Left colon (tissue), 2 donors: Measurements from ENCODE around the gene ZCCHC2. TPM values are rescaled to one million over a fixed set of nuclear protein-coding genes. Genes with fewer than 3 reads are reported as not detected.
A peak's percentile ranks its signal among the peaks of the same experiment; 100 is the strongest.

Experiments
- ATAC-seq: fragments of 200-7000 bp; cut with Tn5 transposase; one replicate; pipeline ENCODE4 v1.9.1; 2020; ENCODE audit warnings: mild to moderate bottlenecking, moderate library complexity
- DNase-seq, 2 donors: peaks; one replicate each; pipeline ENCODE4 v3.0.0-alpha.2; 2020
- intact Hi-C, 2 donors: fragments of 100-400 bp; cut with DNase I in 1 of 2; cut with micrococcal nuclease in 1 of 2; formaldehyde crosslinking; loops; one replicate each; pipeline versions ENCODE4 v1.11.2 to v1.14.0; 2022; cut with DNase I, micrococcal nuclease
- long read RNA-seq: library from polyadenylated mRNA; unstranded; transcript quantifications from one replicate; pipeline ENCODE4 v2.0.0, GENCODE V29; 2021
- total RNA-seq, 2 donors: library from RNA; stranded (reverse); fragmentation: NEBNext Ultra II Directional; extraction: Animal tissue kit (Norgen Biotek cat#: 25700); gene quantifications; one replicate each; pipeline ENCODE4 v1.2.1, GENCODE V29; 2021
- donor health status: DM: no; HTN: no; CAD: no.
- donor health status: DM: yes; HTN: yes; CAD: no.

Gene ZCCHC2
- 10 to 100 TPM; 20.2 to 23.5 TPM for total RNA-seq
- long read RNA-seq, partial matches to known transcripts: 0 of 9 reads
- long read RNA-seq, other reads (novel, unspliced or antisense): 9 of 9 reads

DNA sequence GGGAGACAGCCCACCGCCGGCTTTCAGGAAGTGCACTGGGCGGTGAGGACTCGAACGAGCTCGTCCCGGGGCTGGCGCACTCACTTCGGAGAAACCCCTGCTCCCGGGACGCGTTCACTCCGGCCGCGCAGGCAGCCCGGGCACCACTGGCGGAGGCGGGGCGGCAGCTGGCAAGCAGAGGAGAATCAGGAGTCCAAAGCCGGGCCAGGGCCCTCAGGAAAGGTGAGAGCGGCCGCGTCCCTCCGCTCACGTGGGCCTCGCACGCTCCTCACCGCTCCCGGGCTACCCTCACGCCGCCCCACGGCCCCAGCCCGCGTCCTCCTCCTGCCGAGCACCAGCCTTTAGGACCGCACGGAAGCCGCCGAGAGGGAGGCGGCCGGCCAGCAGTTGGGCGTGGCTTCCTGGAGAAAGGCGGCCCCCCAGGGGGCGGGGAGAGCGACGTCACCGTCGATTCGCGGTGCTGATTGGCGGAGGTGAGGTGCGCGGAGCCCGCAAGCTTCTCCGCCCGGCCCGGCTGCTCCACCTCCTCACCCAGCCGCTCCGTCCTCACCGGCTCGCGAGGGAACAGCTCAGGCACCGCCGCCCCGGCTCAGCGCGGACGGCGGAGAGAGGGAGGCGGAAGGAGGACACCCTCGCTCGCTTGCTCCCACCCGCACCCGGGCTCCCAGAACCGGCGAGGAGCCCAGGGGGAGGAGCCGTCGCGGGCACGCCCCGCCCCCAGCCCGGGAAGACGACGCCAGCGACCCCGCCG is at the start of gene ZCCHC2:
ZCCHC2 (plus strand) TSS at position 522 of the 751 bp plus-strand sequence. CDS start 400 bp downstream, outside the sequence.
- intact Hi-C loops: no loop called here
- peak; percentile 79 for ATAC-seq

DNA sequence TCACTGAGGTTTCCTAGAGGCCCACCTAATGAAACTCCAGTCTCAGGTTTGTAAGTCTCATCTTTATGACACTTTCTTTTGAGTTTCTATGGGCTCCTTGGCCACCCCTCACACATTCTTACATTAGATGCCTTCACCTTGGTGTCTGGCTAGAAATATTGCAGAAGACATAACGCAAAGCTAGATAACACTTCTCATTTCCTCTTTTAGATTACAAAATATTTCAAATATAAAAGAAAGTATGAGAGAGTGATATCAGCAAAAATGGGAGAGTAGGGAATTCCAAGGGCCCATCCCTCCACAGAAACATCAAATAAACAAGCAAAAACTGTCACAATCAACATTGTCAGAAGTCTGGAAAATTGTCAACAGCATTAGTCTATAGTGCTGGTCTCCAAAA is 43.3 kb upstream of the ZCCHC2 start:
- DNase-seq: no peak
- ATAC-seq: no peak
- intact Hi-C loops: no loop called here

More for the DNA sequence above, at the start of gene ZCCHC2:
- DNase-seq: peak; percentile 98 to 99

GRCh38 chr18:62480927-62481326 is 41.9 kb upstream of the ZCCHC2 start:
- DNase-seq: no peak
- intact Hi-C loops: no loop called here
- no peak for ATAC-seq

- intact Hi-C loops: no loop called here
- DNase-seq: no peak
- no peak for ATAC-seq
These were observed 37.9 kb upstream of the ZCCHC2 start for GRCh38 chr18:62484941-62485340.

DNA sequence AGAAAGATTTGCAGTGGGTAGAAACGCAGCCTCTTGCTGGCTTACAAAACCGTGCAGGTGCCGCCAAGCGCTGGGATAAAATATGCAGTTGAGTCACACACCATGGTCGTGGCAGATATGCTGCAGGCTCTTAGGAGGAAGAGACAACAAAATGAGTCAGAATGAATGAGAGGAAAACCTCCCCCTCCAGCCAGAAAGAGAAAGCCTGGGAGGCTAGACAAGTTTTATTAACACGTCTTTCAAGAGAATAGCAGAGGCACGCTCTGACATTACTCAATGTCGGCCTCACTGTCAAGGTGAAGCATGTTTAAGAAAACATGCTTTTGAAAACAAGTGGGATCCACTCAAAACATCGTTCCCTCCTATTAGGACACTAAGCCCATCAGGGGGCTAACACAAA is 37.1 kb upstream of the ZCCHC2 start:
- ATAC-seq: peak; percentile 45
- intact Hi-C loops: no loop called here
- DNase-seq: no peak

- ATAC-seq (peak; percentile 95), DNase-seq (peak; percentile 43 to 68)
- intact Hi-C loops: no loop called here
These were observed 36.4 kb upstream of the ZCCHC2 start for GRCh38 chr18:62486290-62486964.

DNA sequence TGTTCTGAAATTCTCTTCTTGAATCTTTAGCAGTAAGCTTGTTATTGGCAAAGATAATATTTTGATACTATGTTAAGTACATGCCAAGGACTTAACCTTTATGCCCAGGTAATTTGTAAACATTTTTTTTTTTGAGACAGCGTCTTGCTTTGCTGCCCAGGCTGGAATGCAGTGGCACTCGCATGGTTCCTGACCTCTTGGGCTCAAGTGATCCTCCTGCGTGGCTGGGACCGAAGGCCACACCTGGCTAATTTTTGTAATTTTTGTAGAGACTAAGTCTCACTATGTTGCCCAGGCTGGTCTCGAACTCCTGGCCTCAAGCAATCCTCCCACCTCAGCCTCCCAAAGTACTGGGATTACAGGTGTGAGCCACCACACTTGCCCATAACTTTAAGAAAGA is 35.7 kb upstream of the ZCCHC2 start:
- intact Hi-C loops: no loop called here
- DNase-seq: no peak
- ATAC-seq: no peak

GRCh38 chr18:62490967-62491695 is 31.7 kb upstream of the ZCCHC2 start:
- ATAC-seq (peak; percentile 9), DNase-seq (no peak)
- intact Hi-C loops: loop anchor here in 1 of 2 donors (10.0 kb wide), 1 partner anchor 56 kb away; no protein-coding TSS in a partner anchor

DNA sequence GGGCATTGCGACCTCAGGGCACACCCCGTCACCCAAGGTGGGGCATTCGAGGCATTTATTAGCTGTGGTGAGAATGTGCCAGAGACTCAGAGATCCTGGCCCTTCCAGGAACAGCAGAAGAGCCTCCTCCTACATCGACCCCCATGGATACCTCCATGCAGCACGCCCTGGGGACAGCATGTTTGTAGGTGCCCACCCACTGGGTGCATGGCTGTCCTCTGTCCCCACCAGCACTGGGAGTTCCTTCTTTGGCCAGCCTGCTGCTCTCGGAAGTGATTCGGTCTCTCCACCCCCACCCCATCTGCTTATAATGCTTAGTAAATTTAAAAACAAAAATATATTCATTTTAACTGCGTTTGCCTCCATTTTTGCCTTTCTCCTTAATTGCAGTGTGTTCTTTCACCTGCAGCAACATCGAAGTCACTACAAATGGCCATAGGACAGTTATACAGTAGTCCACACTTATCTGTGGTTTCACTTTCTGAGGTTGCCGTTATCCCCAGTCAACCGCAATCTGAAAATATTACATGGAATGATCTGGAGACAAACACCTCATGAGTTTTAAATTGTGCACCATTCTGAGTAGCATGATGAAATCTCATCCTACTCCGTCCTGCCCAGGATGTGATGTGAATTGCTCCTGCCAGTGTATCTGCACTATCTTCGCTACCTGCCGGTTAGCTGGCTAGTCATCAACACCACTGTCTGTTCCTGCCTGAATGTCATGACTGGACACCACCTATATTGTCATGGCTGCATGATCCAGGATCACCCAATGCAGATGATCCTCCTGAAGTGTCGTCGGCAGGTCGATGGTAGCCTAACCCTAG is 29.6 kb upstream of the ZCCHC2 start:
- ATAC-seq (no peak), DNase-seq (no peak)
- intact Hi-C loops: loop anchor here in 1 of 2 donors (10.0 kb wide), 1 partner anchor 58 kb away; no protein-coding TSS in a partner anchor

- DNase-seq: no peak
- ATAC-seq: no peak
- intact Hi-C loops: loop anchor here in 1 of 2 donors (10.0 kb wide), 1 partner anchor 60 kb away; no protein-coding TSS in a partner anchor
These were observed 28.1 kb upstream of the ZCCHC2 start for GRCh38 chr18:62494764-62495163.

DNA sequence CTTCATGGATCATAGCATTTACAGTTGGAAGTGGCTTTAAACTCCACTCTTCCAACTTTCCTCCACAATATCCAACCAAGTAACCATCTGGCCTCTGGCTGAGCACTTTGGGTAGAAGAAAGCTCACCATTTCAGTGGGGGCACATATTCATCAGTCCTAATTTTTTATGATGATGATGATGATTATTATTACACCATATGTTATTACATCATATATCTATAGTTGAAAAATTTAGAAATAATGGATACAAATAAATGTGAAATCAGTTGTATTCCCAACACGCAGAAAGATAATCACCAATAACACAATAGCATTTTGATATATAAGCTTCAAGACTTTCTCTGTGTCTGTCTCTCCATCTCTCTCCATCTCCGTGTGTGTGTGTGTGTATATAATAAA is 26.6 kb upstream of the ZCCHC2 start:
- DNase-seq: no peak
- ATAC-seq: no peak
- intact Hi-C loops: loop anchor here in 1 of 2 donors (10.0 kb wide), 1 partner anchor 61 kb away; no protein-coding TSS in a partner anchor

GRCh38 chr18:62497190-62497772 is 25.5 kb upstream of the ZCCHC2 start:
- intact Hi-C loops: loop anchor here in 1 of 2 donors (10.0 kb wide), 1 partner anchor 62 kb away; no protein-coding TSS in a partner anchor
- DNase-seq (peak; percentile 29 to 45), ATAC-seq (peak; percentile 96)

- intact Hi-C loops: loop anchor here in 1 of 2 donors (10.0 kb wide), 1 partner anchor 64 kb away; no protein-coding TSS in a partner anchor
- ATAC-seq: no peak
- DNase-seq: no peak
These were observed 24.1 kb upstream of the ZCCHC2 start for GRCh38 chr18:62498616-62499262.

GRCh38 chr18:62499263-62499650 is 23.6 kb upstream of the ZCCHC2 start:
- ATAC-seq: no peak
- intact Hi-C loops: loop anchor here in 1 of 2 donors (10.0 kb wide), 1 partner anchor 64 kb away; no protein-coding TSS in a partner anchor
- DNase-seq: no peak

DNA sequence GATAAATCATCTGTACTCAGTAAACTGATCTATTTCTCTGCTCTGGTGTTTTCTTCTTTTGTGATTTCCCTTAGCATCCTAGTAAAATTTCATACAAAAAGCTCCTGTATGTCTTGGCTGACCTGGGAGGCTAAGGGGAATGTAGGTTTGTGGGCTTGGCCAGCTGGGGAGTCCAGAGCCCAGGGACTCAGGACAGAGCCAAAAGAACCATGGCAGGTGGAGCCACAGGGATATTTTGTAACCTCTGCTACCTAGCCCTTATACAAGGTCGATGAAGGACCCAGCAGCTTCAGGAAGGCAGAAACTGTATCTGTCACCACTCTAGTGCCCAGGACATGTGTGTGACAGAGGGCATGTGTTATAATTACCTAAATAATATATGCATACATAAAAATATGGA is 22.7 kb upstream of the ZCCHC2 start:
- DNase-seq: no peak
- no peak for ATAC-seq
- intact Hi-C loops: no loop called here

DNA sequence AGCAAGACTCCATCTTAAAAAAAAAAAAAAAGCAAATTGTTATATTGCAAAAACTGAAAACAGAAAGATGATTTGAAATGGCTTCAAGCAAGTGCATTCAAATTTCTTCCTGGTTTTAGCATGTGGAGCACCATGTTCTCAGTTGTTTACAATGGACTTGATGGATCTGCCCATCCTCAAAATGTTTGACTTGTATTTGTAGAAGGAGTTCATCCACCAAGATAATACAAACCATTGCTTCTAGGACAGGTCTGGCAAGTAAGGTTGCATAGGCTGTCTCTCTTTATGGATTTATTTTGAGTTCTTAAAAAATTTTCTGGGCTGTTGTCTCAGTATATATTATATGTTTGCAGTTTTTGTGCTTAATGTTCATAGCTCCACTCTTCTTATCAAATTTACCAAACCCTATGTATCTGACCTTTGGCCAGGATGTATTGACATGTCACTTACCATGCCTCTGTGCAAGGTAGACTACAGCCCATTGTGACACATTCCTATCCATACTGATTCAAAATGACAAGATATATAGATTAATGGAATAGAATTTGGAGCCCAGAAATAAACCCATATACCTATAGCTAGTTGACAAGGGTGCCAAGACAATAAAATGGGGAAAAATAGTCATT is 21.7 kb upstream of the ZCCHC2 start:
- DNase-seq (no peak), ATAC-seq (no peak)
- intact Hi-C loops: no loop called here
